ENCODE measurements around the gene GPR162. TPM values are rescaled to one million over a fixed set of nuclear protein-coding genes. Genes with fewer than 3 reads are reported as not detected.

Gene GPR162
- total RNA-seq, 1 experiment from 2014 or later = 18.3 TPM

- ChIA-PET POLR2A (ENCODE audit: low non-redundant PET) (no interaction called here), CTCF (no interaction called here)
- Histone ChIP-seq H3K4me3 (ENCODE audit: low read depth, low read length, poor library complexity, severe bottlenecking) (no peak overlapping the region), H3K27me3 (replicated peaks; ENCODE audit: insufficient read depth, low read depth, low read length, poor library complexity) (no peaks in the 10 kb centered on the region), H3K9me3 (ENCODE audit: low read depth, low read length, poor library complexity, severe bottlenecking) (no peaks in the 10 kb centered on the region), H3K36me3 (ENCODE audit: insufficient read depth, low read length, poor library complexity, severe bottlenecking) (no peaks in the 10 kb centered on the region), H3K4me1 (ENCODE audit: insufficient read depth, low read length, poor library complexity, severe bottlenecking) (no peaks in the 10 kb centered on the region), H3K27ac (ENCODE audit: low read depth, low read length, poor library complexity, severe bottlenecking) (no peak overlapping the region)
- TF ChIP-seq CTCF (conservative IDR thresholded peaks at IDR 0.05; ENCODE audit: low read depth, low read length) = no peak
- no peak for TF ChIP-seq EZH2 (IDR thresholded peaks at IDR 0.05; ENCODE audit: borderline replicate concordance, low read depth, low read length, poor library complexity, severe bottlenecking)
- DNase-seq (ENCODE audit: low spot score) = no peak
- intact Hi-C loops (cut with micrococcal nuclease; ENCODE audit: unreplicated experiment) = no loop called here
- BruUV-seq (replicated peaks) = no TSS peak
Observed at GRCh38 chr12:6792522-6793201, 29.0 kb upstream of the GPR162 start.

- no TSS peak for BruUV-seq (replicated peaks)
- no peak for TF ChIP-seq EZH2 (IDR thresholded peaks at IDR 0.05; ENCODE audit: borderline replicate concordance, low read depth, low read length, poor library complexity, severe bottlenecking)
- no peak for TF ChIP-seq CTCF (conservative IDR thresholded peaks at IDR 0.05; ENCODE audit: low read depth, low read length)
- POLR2A ChIA-PET (ENCODE audit: low non-redundant PET) = no interaction called here
- Histone ChIP-seq H3K27ac (ENCODE audit: low read depth, low read length, poor library complexity, severe bottlenecking) (no peak overlapping the region), H3K36me3 (ENCODE audit: insufficient read depth, low read length, poor library complexity, severe bottlenecking) (no peaks in the 10 kb centered on the region), H3K27me3 (replicated peaks; ENCODE audit: insufficient read depth, low read depth, low read length, poor library complexity) (no peaks in the 10 kb centered on the region), H3K4me3 (ENCODE audit: low read depth, low read length, poor library complexity, severe bottlenecking) (no peak overlapping the region), H3K4me1 (ENCODE audit: insufficient read depth, low read length, poor library complexity, severe bottlenecking) (no peaks in the 10 kb centered on the region), H3K9me3 (ENCODE audit: low read depth, low read length, poor library complexity, severe bottlenecking) (no peaks in the 10 kb centered on the region)
- intact Hi-C loops (cut with micrococcal nuclease; ENCODE audit: unreplicated experiment) = no loop called here
- CTCF ChIA-PET = no interaction called here
- DNase-seq (ENCODE audit: low spot score) = no peak
Observed at GRCh38 chr12:6795088-6795487, 26.5 kb upstream of the GPR162 start.

- intact Hi-C loops (cut with micrococcal nuclease; ENCODE audit: unreplicated experiment) = no loop called here
- H3K4me1 ChIP-seq (ENCODE audit: insufficient read depth, low read length, poor library complexity, severe bottlenecking) = no peaks in the 10 kb centered on the region
- no peak for DNase-seq (ENCODE audit: low spot score)
- POLR2A ChIA-PET (ENCODE audit: low non-redundant PET) = no interaction called here
- BruUV-seq (replicated peaks) = no TSS peak
- no peak overlapping the region for H3K4me3 ChIP-seq (ENCODE audit: low read depth, low read length, poor library complexity, severe bottlenecking)
- H3K36me3 ChIP-seq (ENCODE audit: insufficient read depth, low read length, poor library complexity, severe bottlenecking) = no peaks in the 10 kb centered on the region
- H3K9me3 ChIP-seq (ENCODE audit: low read depth, low read length, poor library complexity, severe bottlenecking) = no peaks in the 10 kb centered on the region
- no peak for TF ChIP-seq EZH2 (IDR thresholded peaks at IDR 0.05; ENCODE audit: borderline replicate concordance, low read depth, low read length, poor library complexity, severe bottlenecking)
- TF ChIP-seq CTCF (conservative IDR thresholded peaks at IDR 0.05; ENCODE audit: low read depth, low read length) = no peak
- no peak overlapping the region for H3K27ac ChIP-seq (ENCODE audit: low read depth, low read length, poor library complexity, severe bottlenecking)
- CTCF ChIA-PET = no interaction called here
- no peaks in the 10 kb centered on the region for H3K27me3 ChIP-seq (replicated peaks; ENCODE audit: insufficient read depth, low read depth, low read length, poor library complexity)
Observed at GRCh38 chr12:6796576-6796975, 25.0 kb upstream of the GPR162 start.

All from A673 (cell line).